B cell (primary cell): ENCODE results near the gene ZBED1. TPM values are rescaled to one million over a fixed set of nuclear protein-coding genes. Genes with fewer than 3 reads are reported as not detected.

ENCODE experiments used
- ATAC-seq: fragments of 200-7000 bp; cut with Tn5 transposase; one replicate; pipeline ENCODE4 v1.10.0; 2021; ENCODE audit warnings: low read depth, mild to moderate bottlenecking, moderate number of reproducible peaks, moderate library complexity
- CTCF ChIA-PET: fragments of 350-600 bp; sonication (Branson Sonifier 250); formaldehyde crosslinking; loops from one replicate; lab custom pipeline; 2021; ENCODE audit warnings: antibody characterized with exemption, inconsistent platforms; lab: Charles Lee
- POLR2A ChIA-PET: fragments of 350-600 bp; sonication (Branson Sonifier 250); formaldehyde crosslinking; loops from one replicate; lab custom pipeline; 2021; ENCODE audit warnings: antibody characterized with exemption; lab: Charles Lee
- DNase-seq: peaks from one replicate; pipeline ENCODE4 v3.0.0; 2013
- H2AFZ ChIP-seq: 2 replicates; pipeline ENCODE4 v1.6.1; 2012; ENCODE audit warnings: mild to moderate bottlenecking, low read depth, low read length; ENCODE audit not compliant: insufficient read depth, poor library complexity, severe bottlenecking
- H3K27ac ChIP-seq, 2 donors: 1 replicate in 1 of 2; 2 replicates in 1 of 2; pipeline ENCODE4 v1.5.1; 2012 to 2013; ENCODE audit warnings: low read length in 2 of 2, mild to moderate bottlenecking in 2 of 2, moderate library complexity in 1 of 2
- H3K27me3 ChIP-seq, 4 experiments: fragments of 200-600 bp in 1 of 4; sonication (generic) in 1 of 4; replicated peaks in 1 of 4; 1 replicate in 2 of 4; 2 replicates in 2 of 4; pipeline versions ENCODE4 v1.6.1 to v1.7.0; 2013 to 2016; ENCODE audit warnings: low read length in 3 of 4, mild to moderate bottlenecking in 2 of 4, mixed read lengths in 1 of 4, moderate library complexity in 1 of 4; ENCODE audit not compliant: insufficient read depth in 4 of 4, control insufficient read depth in 3 of 4; ENCODE audit errors: control extremely low read depth in 1 of 4
- H3K36me3 ChIP-seq, 2 experiments: replicated peaks in 1 of 2; 1 replicate in 1 of 2; 2 replicates in 1 of 2; pipeline versions ENCODE4 v1.6.1 to v1.7.1; 2013; ENCODE audit warnings: low read length in 1 of 2; ENCODE audit not compliant: insufficient read depth in 2 of 2, control insufficient read depth in 1 of 2; ENCODE audit errors: control extremely low read depth in 1 of 2, extremely low read depth in 1 of 2
- H3K4me1 ChIP-seq, 2 donors: fragments of 200-600 bp in 1 of 2; sonication (generic) in 1 of 2; 1 replicate in 1 of 2; 2 replicates in 1 of 2; pipeline versions ENCODE4 v1.5.1 to v1.6.1; 2013 to 2017; ENCODE audit warnings: low read length in 2 of 2; ENCODE audit not compliant: control insufficient read depth in 2 of 2, insufficient read depth in 2 of 2
- H3K4me2 ChIP-seq: replicated peaks from 2 replicates; pipeline ENCODE3; 2012; ENCODE audit warnings: mild to moderate bottlenecking, low read depth, low read length; ENCODE audit not compliant: poor library complexity, severe bottlenecking
- H3K4me3 ChIP-seq, 5 experiments: fragments of 200-600 bp in 1 of 5; sonication (generic) in 1 of 5; 1 replicate in 3 of 5; 2 replicates in 2 of 5; pipeline versions ENCODE4 v1.5.1 to v1.7.0; 2011 to 2016; ENCODE audit warnings: low read length in 4 of 5, mild to moderate bottlenecking in 4 of 5, low read depth in 2 of 5, control low read depth in 1 of 5, moderate library complexity in 1 of 5; ENCODE audit not compliant: insufficient read depth in 1 of 5; ENCODE audit errors: control extremely low read depth in 1 of 5, extremely low read depth in 1 of 5
- H3K79me2 ChIP-seq: fragments of 200-600 bp; sonication (generic); one replicate; pipeline ENCODE4 v1.6.0; 2016; ENCODE audit warnings: low read length; ENCODE audit not compliant: control insufficient read depth, insufficient read depth
- H3K9ac ChIP-seq: fragments of 200-600 bp; sonication (generic); 2 replicates; pipeline ENCODE4 v1.6.1; 2017; ENCODE audit warnings: mild to moderate bottlenecking, low read length, moderate library complexity
- H3K9me3 ChIP-seq, 3 donors: one replicate each; pipeline versions ENCODE4 v1.6.1 to v1.7.1; 2013; ENCODE audit warnings: low read length in 2 of 3; ENCODE audit not compliant: control insufficient read depth in 2 of 3, insufficient read depth in 1 of 3; ENCODE audit errors: control extremely low read depth in 1 of 3
- H4K20me1 ChIP-seq: 2 replicates; pipeline ENCODE4 v1.6.0; 2012; ENCODE audit warnings: mild to moderate bottlenecking, low read length; ENCODE audit not compliant: insufficient read depth, control insufficient read depth, poor library complexity, severe bottlenecking
- H3K27ac Mint-ChIP-seq: one replicate; pipeline ENCODE4 v1.8.0; 2021; ENCODE audit warnings: mixed read lengths
- H3K27me3 Mint-ChIP-seq: one replicate; pipeline ENCODE4 v1.8.0; 2021; ENCODE audit warnings: mixed read lengths
- H3K4me1 Mint-ChIP-seq: one replicate; pipeline ENCODE4 v1.8.0; 2021; ENCODE audit warnings: mixed read lengths
- H3K4me3 Mint-ChIP-seq: one replicate; pipeline ENCODE4 v1.8.0; 2021; ENCODE audit warnings: mixed read lengths
- H3K9me3 Mint-ChIP-seq: one replicate; pipeline ENCODE4 v1.8.0; 2022; ENCODE audit warnings: mixed read lengths; ENCODE audit not compliant: insufficient read depth
- CTCF ChIP-seq: fragments of 200-600 bp; IDR thresholded peaks from one replicate; pipeline ENCODE4 v1.8.0; 2022; ENCODE audit warnings: antibody characterized with exemption, mild to moderate bottlenecking
- EZH2 ChIP-seq: IDR thresholded peaks from 2 replicates; pipeline ENCODE4 v1.6.1; 2012; ENCODE audit warnings: borderline replicate concordance, low read depth, mild to moderate bottlenecking, moderate library complexity, low read length; ENCODE audit not compliant: insufficient read depth, poor library complexity, severe bottlenecking
- WGBS: methylation state at CpG from one replicate; pipeline ENCODE4 v1.1.5; 2013; ENCODE audit warnings: missing lambda C conversion rate; ENCODE audit not compliant: insufficient coverage; 5-methylcytosine and 5-hydroxymethylcytosine counted together
- intact Hi-C: fragments of 100-400 bp; cut with micrococcal nuclease; formaldehyde crosslinking; loops from one replicate; pipeline ENCODE4 v1.10.0; 2022
- polyA plus RNA-seq: library from polyadenylated mRNA; depleted of rRNA; stranded (reverse); fragments of >200 nt; gene quantifications from 2 replicates; pipeline ENCODE4 v1.2.3, GENCODE V29; 2012
- total RNA-seq, 2 donors: library from RNA; stranded (reverse); fragments of 120-200 nt in 1 of 2; gene quantifications; 1 replicate in 1 of 2; 2 replicates in 1 of 2; pipeline versions ENCODE4 v1.2.3 to v1.2.4, GENCODE V29; 2013 to 2022

Gene ZBED1
- total and polyA plus RNA-seq, 2 donors (not counting 1 experiment from before 2014, with no cell fraction given), result 20.3 to 44.7 TPM

GRCh38 chrX:2540426-2540947, 39.7 kb upstream of the ZBED1 start:
- 96% methylated on average over 4 of the region's 12 CpGs for WGBS
- no peak for ATAC-seq

GRCh38 chrX:2539586-2539985, 38.8 kb upstream of the ZBED1 start:
- ChIA-PET CTCF (no interaction called here), POLR2A (no interaction called here)
- Mint-ChIP-seq H3K27ac (no peak overlapping the region), H3K4me3 (no peak overlapping the region), H3K4me1 (no peaks in the 10 kb centered on the region), H3K27me3 (peaks cover 24% of the 10 kb centered on the region), H3K9me3 (no peaks in the 10 kb centered on the region)
- Histone ChIP-seq H3K36me3 (no peaks in the 10 kb centered on the region), H3K4me3 (no peak overlapping the region), H2AFZ (no peak overlapping the region), H3K27ac (no peak overlapping the region), H3K4me2 (no peak overlapping the region), H4K20me1 (no peaks in the 10 kb centered on the region), H3K9ac (no peak overlapping the region), H3K4me1 (no peaks in the 10 kb centered on the region), H3K9me3 (no peaks in the 10 kb centered on the region), H3K79me2 (no peaks in the 10 kb centered on the region), H3K27me3 (no peaks in the 10 kb centered on the region)
- ATAC-seq, result no peak
- no CpG with 5 or more reads among the region's 3 CpGs for WGBS
- TF ChIP-seq EZH2 (no peak), CTCF (no peak)
- no peak for DNase-seq
- intact Hi-C loops, result no loop called here

More at GRCh38 chrX:2540426-2540947, 39.7 kb upstream of the ZBED1 start:
- TF ChIP-seq CTCF, result no peak
- no peak for TF ChIP-seq EZH2
- peaks cover 0 to under 1% (median 0%) of the 10 kb centered on the region in 3 donors for H3K9me3 ChIP-seq
- H3K4me3 Mint-ChIP-seq, result no peak overlapping the region
- ChIA-PET POLR2A (no interaction called here), CTCF (no interaction called here)
- no peak overlapping the region for H3K27ac Mint-ChIP-seq
- H3K4me1 ChIP-seq, result no peaks in the 10 kb centered on the region
- H3K27me3 ChIP-seq, result no peaks in the 10 kb centered on the region
- peaks cover 23% of the 10 kb centered on the region for H3K27me3 Mint-ChIP-seq
- H3K27ac ChIP-seq, result no peak overlapping the region
- no peak overlapping the region for H3K4me2 ChIP-seq
- no peaks in the 10 kb centered on the region for H3K9me3 Mint-ChIP-seq
- no peak overlapping the region for H3K4me3 ChIP-seq
- no peaks in the 10 kb centered on the region for H3K79me2 ChIP-seq
- H3K9ac ChIP-seq, result no peak overlapping the region
- H4K20me1 ChIP-seq, result no peaks in the 10 kb centered on the region
- intact Hi-C loops, result no loop called here
- no peaks in the 10 kb centered on the region for H3K4me1 Mint-ChIP-seq
- H3K36me3 ChIP-seq, result no peaks in the 10 kb centered on the region
- no peak for DNase-seq
- no peak overlapping the region for H2AFZ ChIP-seq
